ENCODE results near the gene ERLIN1.

Gene ERLIN1

GRCh38 chr10:100185364-100186252 is at the start of gene ERLIN1:
ERLIN1 (minus strand) TSS chr10:100186029; CDS start chr10:100185626, 403 bp downstream.
- DNase-seq (ENCODE audit: low read depth), result peak; percentile 85

GRCh38 chr10:100232101-100232500 is 46.3 kb upstream of the ERLIN1 start:
- no peak for DNase-seq (ENCODE audit: low read depth)

- no peak for DNase-seq (ENCODE audit: low read depth)
These were observed 44.1 kb upstream of the ERLIN1 start for GRCh38 chr10:100229819-100230422.

- DNase-seq (ENCODE audit: low read depth), result no peak
These were observed 38.0 kb upstream of the ERLIN1 start for GRCh38 chr10:100223879-100224278.

GRCh38 chr10:100222529-100222928 is 36.7 kb upstream of the ERLIN1 start:
- DNase-seq (ENCODE audit: low read depth), result no peak

- DNase-seq (ENCODE audit: low read depth), result no peak
These were observed 30.2 kb upstream of the ERLIN1 start for GRCh38 chr10:100216006-100216405.

- DNase-seq (ENCODE audit: low read depth), result no peak
These were observed 23.5 kb upstream of the ERLIN1 start for GRCh38 chr10:100209303-100209702.

GRCh38 chr10:100208276-100208675 is 22.4 kb upstream of the ERLIN1 start:
- DNase-seq (ENCODE audit: low read depth), result no peak

GRCh38 chr10:100204370-100204769 is 18.5 kb upstream of the ERLIN1 start:
- DNase-seq (ENCODE audit: low read depth), result no peak

- DNase-seq (ENCODE audit: low read depth), result no peak
These were observed 15.7 kb upstream of the ERLIN1 start for GRCh38 chr10:100201549-100201948.

- DNase-seq (ENCODE audit: low read depth), result no peak
These were observed 8.9 kb upstream of the ERLIN1 start for GRCh38 chr10:100194711-100195110.

- DNase-seq (ENCODE audit: low read depth), result no peak
These were observed 6.5 kb upstream of the ERLIN1 start for GRCh38 chr10:100192350-100192749.

- DNase-seq (ENCODE audit: low read depth), result no peak
These were observed 704 bp upstream of the ERLIN1 start for GRCh38 chr10:100186253-100187212.

- no peak for DNase-seq (ENCODE audit: low read depth)
These were observed 989 bp downstream of the ERLIN1 start for GRCh38 chr10:100184840-100185239.

GRCh38 chr10:100184426-100184825 is 1.4 kb downstream of the ERLIN1 start:
- DNase-seq (ENCODE audit: low read depth), result no peak

- no peak for DNase-seq (ENCODE audit: low read depth)
These were observed 2.3 kb downstream of the ERLIN1 start for GRCh38 chr10:100183481-100183880.

GRCh38 chr10:100182908-100183307 is 2.9 kb downstream of the ERLIN1 start:
- no peak for DNase-seq (ENCODE audit: low read depth)

- no peak for DNase-seq (ENCODE audit: low read depth)
These were observed 3.5 kb downstream of the ERLIN1 start for GRCh38 chr10:100182281-100182680.

GRCh38 chr10:100175875-100176274 is 10.0 kb downstream of the ERLIN1 start:
- DNase-seq (ENCODE audit: low read depth), result no peak

- no peak for DNase-seq (ENCODE audit: low read depth)
These were observed 10.8 kb downstream of the ERLIN1 start for GRCh38 chr10:100174699-100175677.

GRCh38 chr10:100173035-100173434 is 12.8 kb downstream of the ERLIN1 start:
- DNase-seq (ENCODE audit: low read depth), result no peak
